WTC11 (cell line): ENCODE results near the gene ZNF91.

Source experiments
- CREB1 ChIP-seq: sonication (generic); formaldehyde crosslinking; IDR thresholded peaks from 2 replicates; pipeline ENCODE4 v1.8.0; 2023; ENCODE audit warnings: mild to moderate bottlenecking, missing genetic modification reagents
- FOXK1 ChIP-seq: sonication (generic); formaldehyde crosslinking; IDR thresholded peaks from 2 replicates; pipeline ENCODE4 v1.8.0; 2022; ENCODE audit warnings: mild to moderate bottlenecking, moderate library complexity, missing genetic modification reagents
- MXD4 ChIP-seq: fragments of 250-450 bp; sonication (Bioruptor Pico); IDR thresholded peaks from 2 replicates; pipeline ENCODE4 v1.8.0; 2021; ENCODE audit warnings: mild to moderate bottlenecking, moderate library complexity, borderline replicate concordance
- NFYB ChIP-seq: sonication (generic); formaldehyde crosslinking; conservative IDR thresholded peaks from 2 replicates; pipeline ENCODE4 v1.8.0; 2022; ENCODE audit warnings: low read depth, missing genetic modification reagents
- NR1H2 ChIP-seq: sonication (generic); formaldehyde crosslinking; IDR thresholded peaks from 2 replicates; pipeline ENCODE4 v1.9.0; 2021; ENCODE audit warnings: mild to moderate bottlenecking, moderate library complexity, missing genetic modification reagents
- NR2C2 ChIP-seq: sonication (generic); formaldehyde crosslinking; IDR thresholded peaks from 2 replicates; pipeline ENCODE4 v1.8.0; 2022; ENCODE audit warnings: mild to moderate bottlenecking, missing genetic modification reagents
- RELA ChIP-seq: sonication (generic); formaldehyde crosslinking; IDR thresholded peaks from 2 replicates; pipeline ENCODE4 v1.8.1; 2022; ENCODE audit warnings: missing genetic modification reagents, mild to moderate bottlenecking, borderline replicate concordance
- SP1 ChIP-seq: sonication (generic); formaldehyde crosslinking; conservative IDR thresholded peaks from 2 replicates; pipeline ENCODE4 v1.8.1; 2022; ENCODE audit warnings: missing genetic modification reagents
- ZNF263 ChIP-seq: sonication (generic); formaldehyde crosslinking; IDR thresholded peaks from 2 replicates; pipeline ENCODE4 v1.8.1; 2022; ENCODE audit warnings: low read depth, mild to moderate bottlenecking, moderate library complexity, missing genetic modification reagents
- TF ChIP-seq, protein P1 (sequence below): fragments of 200-600 bp; IDR thresholded peaks from 2 replicates; pipeline ENCODE4 v1.8.0; 2022; ENCODE audit warnings: antibody characterized with exemption
- TF ChIP-seq, protein P2 (sequence below): sonication (generic); formaldehyde crosslinking; IDR thresholded peaks from 2 replicates; pipeline ENCODE4 v1.8.1; 2023; ENCODE audit warnings: mild to moderate bottlenecking, moderate library complexity, missing genetic modification reagents

DNA sequence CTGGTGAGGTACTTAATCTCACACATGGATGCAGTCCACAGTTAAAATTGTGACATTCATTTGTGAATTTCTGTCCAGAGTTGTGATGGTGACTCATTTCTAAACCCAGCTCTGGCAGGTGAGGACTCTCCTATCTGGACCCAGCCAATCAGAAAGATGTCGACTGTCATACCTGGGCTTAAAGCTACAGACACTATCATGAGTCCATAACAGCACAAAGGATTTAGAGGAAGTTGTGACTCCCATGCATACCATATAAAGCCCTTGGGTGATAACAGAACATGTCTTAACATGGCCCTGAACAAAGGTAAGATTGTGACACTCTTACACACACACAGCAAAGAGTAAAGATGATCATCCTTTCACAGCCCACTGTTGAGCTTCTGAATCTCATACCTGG lies 85.3 kb downstream of the ZNF91 start:
- TF ChIP-seq MXD4 (CRISPR knock-in tag) (no peak), ZNF263 (CRISPR knock-in tag) (no peak), SP1 (CRISPR knock-in tag) (no peak), FOXK1 (CRISPR knock-in tag) (no peak), NR1H2 (CRISPR knock-in tag) (no peak), CREB1 (CRISPR knock-in tag) (no peak), NR2C2 (CRISPR knock-in tag) (no peak), RELA (no peak), NFYB (CRISPR knock-in tag) (no peak)
- TF ChIP-seq, protein P1, sequence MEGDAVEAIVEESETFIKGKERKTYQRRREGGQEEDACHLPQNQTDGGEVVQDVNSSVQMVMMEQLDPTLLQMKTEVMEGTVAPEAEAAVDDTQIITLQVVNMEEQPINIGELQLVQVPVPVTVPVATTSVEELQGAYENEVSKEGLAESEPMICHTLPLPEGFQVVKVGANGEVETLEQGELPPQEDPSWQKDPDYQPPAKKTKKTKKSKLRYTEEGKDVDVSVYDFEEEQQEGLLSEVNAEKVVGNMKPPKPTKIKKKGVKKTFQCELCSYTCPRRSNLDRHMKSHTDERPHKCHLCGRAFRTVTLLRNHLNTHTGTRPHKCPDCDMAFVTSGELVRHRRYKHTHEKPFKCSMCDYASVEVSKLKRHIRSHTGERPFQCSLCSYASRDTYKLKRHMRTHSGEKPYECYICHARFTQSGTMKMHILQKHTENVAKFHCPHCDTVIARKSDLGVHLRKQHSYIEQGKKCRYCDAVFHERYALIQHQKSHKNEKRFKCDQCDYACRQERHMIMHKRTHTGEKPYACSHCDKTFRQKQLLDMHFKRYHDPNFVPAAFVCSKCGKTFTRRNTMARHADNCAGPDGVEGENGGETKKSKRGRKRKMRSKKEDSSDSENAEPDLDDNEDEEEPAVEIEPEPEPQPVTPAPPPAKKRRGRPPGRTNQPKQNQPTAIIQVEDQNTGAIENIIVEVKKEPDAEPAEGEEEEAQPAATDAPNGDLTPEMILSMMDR, result no peak
- TF ChIP-seq, protein P2, sequence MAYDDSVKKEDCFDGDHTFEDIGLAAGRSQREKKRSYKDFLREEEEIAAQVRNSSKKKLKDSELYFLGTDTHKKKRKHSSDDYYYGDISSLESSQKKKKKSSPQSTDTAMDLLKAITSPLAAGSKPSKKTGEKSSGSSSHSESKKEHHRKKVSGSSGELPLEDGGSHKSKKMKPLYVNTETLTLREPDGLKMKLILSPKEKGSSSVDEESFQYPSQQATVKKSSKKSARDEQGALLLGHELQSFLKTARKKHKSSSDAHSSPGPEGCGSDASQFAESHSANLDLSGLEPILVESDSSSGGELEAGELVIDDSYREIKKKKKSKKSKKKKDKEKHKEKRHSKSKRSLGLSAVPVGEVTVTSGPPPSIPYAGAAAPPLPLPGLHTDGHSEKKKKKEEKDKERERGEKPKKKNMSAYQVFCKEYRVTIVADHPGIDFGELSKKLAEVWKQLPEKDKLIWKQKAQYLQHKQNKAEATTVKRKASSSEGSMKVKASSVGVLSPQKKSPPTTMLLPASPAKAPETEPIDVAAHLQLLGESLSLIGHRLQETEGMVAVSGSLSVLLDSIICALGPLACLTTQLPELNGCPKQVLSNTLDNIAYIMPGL (CRISPR knock-in tag), result no peak
